GM21786 (cell line): ENCODE data around the gene POLE4.
A peak's percentile ranks its signal among the peaks of the same experiment; 100 is the strongest.

Experiments used
- ATAC-seq: cut with Tn5 transposase; IDR thresholded peaks from one replicate; pipeline ENCODE4 v1.9.1; 2021; ENCODE audit not compliant: unreplicated experiment

The POLE4 gene

GRCh38 chr2:74958274-74959105 is at the start of gene POLE4:
Gene POLE4, plus strand, starts transcription at chr2:74958643. Its CDS starts 37 bp downstream, at chr2:74958680.
- peak; percentile 88 for ATAC-seq

GRCh38 chr2:74908748-74909444 is 49.5 kb upstream of the POLE4 start:
- ATAC-seq, result no peak

GRCh38 chr2:74910245-74910644 is 48.2 kb upstream of the POLE4 start:
- ATAC-seq, result no peak

GRCh38 chr2:74911061-74911460 is 47.4 kb upstream of the POLE4 start:
- ATAC-seq, result no peak

GRCh38 chr2:74915743-74916142 is 42.7 kb upstream of the POLE4 start:
- ATAC-seq, result no peak

- no peak for ATAC-seq
These were observed 42.0 kb upstream of the POLE4 start for GRCh38 chr2:74916394-74916793.

GRCh38 chr2:74917702-74918619 is 40.5 kb upstream of the POLE4 start:
- ATAC-seq, result no peak

- ATAC-seq, result no peak
These were observed 38.6 kb upstream of the POLE4 start for GRCh38 chr2:74919827-74920226.

- ATAC-seq, result no peak
These were observed 37.2 kb upstream of the POLE4 start for GRCh38 chr2:74921236-74921736.

GRCh38 chr2:74922592-74923227 is 35.7 kb upstream of the POLE4 start:
- ATAC-seq, result no peak

- ATAC-seq, result no peak
These were observed 33.8 kb upstream of the POLE4 start for GRCh38 chr2:74924463-74925265.

GRCh38 chr2:74925361-74925786 is 33.1 kb upstream of the POLE4 start:
- ATAC-seq, result no peak

- ATAC-seq, result no peak
These were observed 30.8 kb upstream of the POLE4 start for GRCh38 chr2:74927621-74928020.

- ATAC-seq, result no peak
These were observed 27.5 kb upstream of the POLE4 start for GRCh38 chr2:74930811-74931486.

- no peak for ATAC-seq
These were observed 26.5 kb upstream of the POLE4 start for GRCh38 chr2:74931940-74932339.

- no peak for ATAC-seq
These were observed 22.5 kb upstream of the POLE4 start for GRCh38 chr2:74935975-74936391.

GRCh38 chr2:74937221-74937880 is 21.1 kb upstream of the POLE4 start:
- ATAC-seq, result no peak

- no peak for ATAC-seq
These were observed 20.2 kb upstream of the POLE4 start for GRCh38 chr2:74938264-74938663.
